HepG2 (cell line): Measurements from ENCODE around the gene MTMR4. TPM values are rescaled to one million over a fixed set of nuclear protein-coding genes. Genes with fewer than 3 reads are reported as not detected.
A peak's percentile ranks its signal among the peaks of the same experiment; 100 is the strongest.

Source experiments
- ARID5B ChIP-seq: IDR thresholded peaks from 2 replicates; pipeline ENCODE4 v1.4.0; 2020; ENCODE audit warnings: mild to moderate bottlenecking, missing genetic modification reagents
- ATF3 ChIP-seq: sonication (generic); formaldehyde crosslinking; IDR thresholded peaks from 2 replicates; pipeline ENCODE4 v1.4.0; 2020; ENCODE audit warnings: missing genetic modification reagents
- BCL3 ChIP-seq: sonication (generic); formaldehyde crosslinking; IDR thresholded peaks from 2 replicates; pipeline ENCODE4 v1.5.1; 2020; ENCODE audit warnings: mild to moderate bottlenecking, missing genetic modification reagents, moderate library complexity
- CEBPG ChIP-seq: IDR thresholded peaks from 2 replicates; pipeline ENCODE4 v1.6.1; 2016
- CREM ChIP-seq, 2 experiments: sonication (generic) in 1 of 2; formaldehyde crosslinking in 1 of 2; IDR thresholded peaks; 2 replicates each; pipeline versions ENCODE4 v1.4.0 to v1.6.1; 2016 to 2020; ENCODE audit warnings: antibody characterized with exemption in 1 of 2, mild to moderate bottlenecking in 1 of 2, missing genetic modification reagents in 1 of 2
- FOSL1 ChIP-seq: sonication (generic); formaldehyde crosslinking; IDR thresholded peaks from 2 replicates; pipeline ENCODE4 v1.9.0; 2021; ENCODE audit warnings: missing genetic modification reagents, borderline replicate concordance
- FOSL2 ChIP-seq: sonication (generic); formaldehyde crosslinking; IDR thresholded peaks from 2 replicates; pipeline ENCODE4 v1.4.0; 2020; ENCODE audit warnings: missing genetic modification reagents
- FOXA3 ChIP-seq: IDR thresholded peaks from 2 replicates; pipeline ENCODE4 v1.6.1; 2016; ENCODE audit warnings: missing genetic modification reagents, missing compliant biosample characterization
- FOXP4 ChIP-seq: sonication (generic); formaldehyde crosslinking; IDR thresholded peaks from 2 replicates; pipeline ENCODE4 v1.4.0; 2020; ENCODE audit warnings: missing genetic modification reagents
- HNRNPLL ChIP-seq: fragments of 200-400 bp; formaldehyde crosslinking; IDR thresholded peaks from 2 replicates; pipeline ENCODE4 v1.6.1; 2017; ENCODE audit warnings: mild to moderate bottlenecking, low read depth, low read length; ENCODE audit not compliant: poor library complexity, severe bottlenecking
- LCORL ChIP-seq, 2 experiments: fragments of 450-650 bp in 1 of 2; sonication (generic) in 1 of 2; formaldehyde crosslinking in 1 of 2; IDR thresholded peaks; 2 replicates each; pipeline versions ENCODE4 v1.5.0 to v1.6.1; 2017 to 2020; ENCODE audit warnings: antibody characterized with exemption in 1 of 2, missing genetic modification reagents in 1 of 2
- MAFF ChIP-seq: IDR thresholded peaks from 2 replicates; pipeline ENCODE4 v1.6.1; 2011; ENCODE audit warnings: low read depth, low read length, improper control_type of control experiment
- NFE2 ChIP-seq: sonication (generic); formaldehyde crosslinking; IDR thresholded peaks from 2 replicates; pipeline ENCODE4 v1.4.0; 2020; ENCODE audit warnings: missing genetic modification reagents
- PAX8 ChIP-seq: sonication (generic); formaldehyde crosslinking; IDR thresholded peaks from 2 replicates; pipeline ENCODE4 v1.8.0; 2022; ENCODE audit warnings: mild to moderate bottlenecking, missing genetic modification reagents, borderline replicate concordance
- RCOR2 ChIP-seq: IDR thresholded peaks from 2 replicates; pipeline ENCODE4 v1.6.1; 2016; ENCODE audit warnings: missing biosample characterization, missing genetic modification reagents
- SPEN ChIP-seq: sonication (generic); formaldehyde crosslinking; IDR thresholded peaks from 2 replicates; pipeline ENCODE4 v1.5.1; 2020; ENCODE audit warnings: low read depth, mild to moderate bottlenecking, missing genetic modification reagents
- TBX3 ChIP-seq: fragments of 450-650 bp; IDR thresholded peaks from 2 replicates; pipeline ENCODE4 v1.6.1; 2017; ENCODE audit warnings: antibody characterized with exemption, mild to moderate bottlenecking, inconsistent platforms, borderline replicate concordance
- ZKSCAN5 ChIP-seq: sonication (generic); formaldehyde crosslinking; IDR thresholded peaks from 2 replicates; pipeline ENCODE4 v1.5.1; 2020; ENCODE audit warnings: mild to moderate bottlenecking, missing genetic modification reagents
- ZNF282 ChIP-seq: fragments of 450-650 bp; IDR thresholded peaks from 2 replicates; pipeline ENCODE4 v1.6.1; 2018; ENCODE audit not compliant: partially characterized antibody
- ZNF530 ChIP-seq: sonication (generic); formaldehyde crosslinking; IDR thresholded peaks from 2 replicates; pipeline ENCODE4 v1.5.0; 2020; ENCODE audit warnings: low read depth, mild to moderate bottlenecking, missing genetic modification reagents
- ZNF556 ChIP-seq: sonication (generic); formaldehyde crosslinking; IDR thresholded peaks from 2 replicates; pipeline ENCODE4 v1.4.0; 2020; ENCODE audit warnings: mild to moderate bottlenecking, missing genetic modification reagents, borderline replicate concordance
- ZNF704 ChIP-seq: sonication (generic); formaldehyde crosslinking; IDR thresholded peaks from 2 replicates; pipeline ENCODE4 v1.8.1; 2023; ENCODE audit warnings: mild to moderate bottlenecking, inconsistent platforms, moderate library complexity, missing genetic modification reagents, borderline replicate concordance
- polyA plus RNA-seq, 8 experiments: library from polyadenylated mRNA; depleted of rRNA in 3 of 8; stranded (reverse) in 7 of 8; unstranded in 1 of 8; fragments of >200 nt; fragmentation: Illumina TruSeq in 4 of 8; extraction: Trizol in 4 of 8; gene quantifications; 2 replicates each; pipeline versions ENCODE4 v1.2.1 to v1.2.3, GENCODE V29; 2011 to 2016; ENCODE audit warnings: low read depth in 4 of 8, missing spikeins in 1 of 8, mixed read lengths in 1 of 8; ENCODE audit not compliant: insufficient read depth in 1 of 8
- total RNA-seq, 5 experiments: library from RNA; depleted of rRNA; stranded (reverse); fragments of >200 nt; fragmentation: Illumina TruSeq; extraction: Trizol; gene quantifications; 2 replicates each; pipeline ENCODE4 v1.2.3, GENCODE V29; 2016; ENCODE audit warnings: low read depth in 1 of 5

Gene MTMR4
- total and polyA plus RNA-seq, 2 of the 13 experiments (the other 11 are each of a cell fraction or from before 2014, with no cell fraction given), result 62.5 to 65.1 TPM

- TF ChIP-seq ATF3 (CRISPR knock-in tag) (peak; percentile 73), FOSL2 (CRISPR knock-in tag) (peak; percentile 97), ZNF282 (no peak), TBX3 (peak; percentile 52; the same call in 1 of the 2 replicates), FOSL1 (CRISPR knock-in tag) (peak; percentile 84), ZNF556 (CRISPR knock-in tag) (0 out of 2 replicates have a peak, but pooled peaks have one; percentile 23), LCORL (IDR thresholded peaks at IDR 0.05) (peak; percentile 91; the same call in 1 of the 2 replicates), LCORL (CRISPR knock-in tag; IDR thresholded peaks at IDR 0.05) (peak; percentile 71; the same call in 1 of the 2 replicates), BCL3 (CRISPR knock-in tag) (no peak), ARID5B (CRISPR knock-in tag) (peak; percentile 78), NFE2 (0 out of 2 replicates have a peak, but pooled peaks have one; percentile 50), CEBPG (CRISPR knock-in tag) (0 out of 2 replicates have a peak, but pooled peaks have one; percentile 11), RCOR2 (CRISPR knock-in tag) (peak; percentile 24; the same call in 1 of the 2 replicates), ZKSCAN5 (CRISPR knock-in tag) (no peak), CREM (IDR thresholded peaks at IDR 0.05) (peak; percentile 52; the same call in 1 of the 2 replicates), CREM (CRISPR knock-in tag; IDR thresholded peaks at IDR 0.05) (no peak), PAX8 (CRISPR knock-in tag) (no peak), FOXP4 (CRISPR knock-in tag) (peak; percentile 22; the same call in 1 of the 2 replicates), HNRNPLL (no peak), ZNF530 (no peak), ZNF704 (CRISPR knock-in tag) (no peak), SPEN (CRISPR knock-in tag) (no peak), FOXA3 (CRISPR knock-in tag) (peak; percentile 53; the same call in 1 of the 2 replicates), MAFF (peak; percentile 66)
Observed at GRCh38 chr17:58535431-58535830, 21.0 kb upstream of the MTMR4 start (continued).
